Right atrium auricular region (tissue), 2 donors: ENCODE measurements around the gene GFPT2. TPM values are rescaled to one million over a fixed set of nuclear protein-coding genes. Genes with fewer than 3 reads are reported as not detected.

Source experiments
- DNase-seq: peaks from one replicate; pipeline ENCODE4 v3.0.0-alpha.2; 2019; ENCODE audit warnings: low spot score
- H3K27ac ChIP-seq, 2 donors: fragments of 200-600 bp; sonication (generic); 1 replicate in 1 of 2; 2 replicates in 1 of 2; pipeline ENCODE4 v1.5.1; 2016 to 2019
- H3K27me3 ChIP-seq, 2 donors: fragments of 200-600 bp; sonication (generic); one replicate each; pipeline versions ENCODE4 v1.5.1 to v1.6.0; 2017 to 2019
- H3K36me3 ChIP-seq: fragments of 200-600 bp; sonication (generic); one replicate; pipeline ENCODE4 v1.5.1; 2016
- H3K4me1 ChIP-seq, 2 donors: fragments of 200-600 bp; sonication (generic); one replicate each; pipeline versions ENCODE4 v1.5.1 to v1.6.0; 2017 to 2019
- H3K4me3 ChIP-seq, 2 donors: fragments of 200-600 bp; sonication (generic); 1 replicate in 1 of 2; 2 replicates in 1 of 2; pipeline ENCODE4 v1.5.1; 2017 to 2019; ENCODE audit warnings: mild to moderate bottlenecking in 1 of 2, moderate library complexity in 1 of 2
- H3K9me3 ChIP-seq, 2 donors: fragments of 200-600 bp; sonication (generic); one replicate each; pipeline ENCODE4 v1.5.1; 2019
- total RNA-seq, 2 donors: library from RNA; depleted of rRNA; stranded (reverse); fragments of >200 nt; gene quantifications; one replicate each; pipeline ENCODE4 v1.1.0, GENCODE V29; 2016
- TF ChIP-seq, protein P1 (sequence below), 2 donors: fragments of 200-600 bp; sonication (generic); IDR thresholded peaks; one replicate each; pipeline ENCODE4 v1.5.1; 2019; ENCODE audit warnings: antibody characterized with exemption in 2 of 2

The GFPT2 gene
- total RNA-seq, 2 donors from 2014 or later: 25.4 to 27.2 TPM

DNA sequence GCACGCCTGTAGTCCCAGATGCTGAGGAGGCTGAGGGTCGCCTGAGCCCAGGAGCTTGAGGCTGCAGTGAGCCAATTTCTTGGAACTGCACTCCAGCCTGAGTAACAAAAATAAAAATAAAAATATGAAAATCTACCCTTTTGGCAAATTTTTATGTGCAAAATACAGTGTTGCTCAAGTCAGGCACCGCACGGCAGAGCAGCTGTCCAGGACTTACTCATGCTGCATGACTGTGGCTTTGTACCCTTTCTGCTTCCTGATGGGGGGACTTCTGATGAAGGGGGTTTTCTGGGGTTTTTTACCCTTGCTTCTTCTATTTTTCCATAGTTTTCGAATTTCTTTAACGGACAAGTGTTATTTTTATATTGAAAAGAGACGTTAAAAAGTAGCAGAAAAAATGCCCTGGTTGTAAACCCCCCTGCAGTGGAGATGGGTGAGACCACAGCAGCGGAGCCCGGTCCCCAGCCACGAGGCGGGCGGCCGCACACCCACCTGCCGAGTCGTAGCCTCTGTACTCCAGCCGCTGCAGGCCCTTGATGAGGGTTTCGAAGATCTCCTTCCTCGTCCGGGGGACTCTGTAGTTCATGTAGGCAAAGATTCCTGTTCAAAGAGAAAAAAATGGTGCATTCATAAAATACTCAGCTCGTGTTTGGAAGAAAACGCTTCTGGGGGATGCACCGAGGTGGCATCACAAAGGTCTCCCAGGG is 15.0 kb downstream of the GFPT2 start:
- Histone ChIP-seq H3K27ac (no peak overlapping the region), H3K4me3 (no peak overlapping the region), H3K9me3 (no peaks in the 10 kb centered on the region), H3K4me1 (peaks cover 0 to 12% of the 10 kb centered on the region in 2 donors), H3K36me3 (peaks cover 34% of the 10 kb centered on the region), H3K27me3 (no peaks in the 10 kb centered on the region)
- TF ChIP-seq, protein P1, sequence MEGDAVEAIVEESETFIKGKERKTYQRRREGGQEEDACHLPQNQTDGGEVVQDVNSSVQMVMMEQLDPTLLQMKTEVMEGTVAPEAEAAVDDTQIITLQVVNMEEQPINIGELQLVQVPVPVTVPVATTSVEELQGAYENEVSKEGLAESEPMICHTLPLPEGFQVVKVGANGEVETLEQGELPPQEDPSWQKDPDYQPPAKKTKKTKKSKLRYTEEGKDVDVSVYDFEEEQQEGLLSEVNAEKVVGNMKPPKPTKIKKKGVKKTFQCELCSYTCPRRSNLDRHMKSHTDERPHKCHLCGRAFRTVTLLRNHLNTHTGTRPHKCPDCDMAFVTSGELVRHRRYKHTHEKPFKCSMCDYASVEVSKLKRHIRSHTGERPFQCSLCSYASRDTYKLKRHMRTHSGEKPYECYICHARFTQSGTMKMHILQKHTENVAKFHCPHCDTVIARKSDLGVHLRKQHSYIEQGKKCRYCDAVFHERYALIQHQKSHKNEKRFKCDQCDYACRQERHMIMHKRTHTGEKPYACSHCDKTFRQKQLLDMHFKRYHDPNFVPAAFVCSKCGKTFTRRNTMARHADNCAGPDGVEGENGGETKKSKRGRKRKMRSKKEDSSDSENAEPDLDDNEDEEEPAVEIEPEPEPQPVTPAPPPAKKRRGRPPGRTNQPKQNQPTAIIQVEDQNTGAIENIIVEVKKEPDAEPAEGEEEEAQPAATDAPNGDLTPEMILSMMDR (IDR thresholded peaks at IDR 0.05): no peak
- DNase-seq: no peak

DNA sequence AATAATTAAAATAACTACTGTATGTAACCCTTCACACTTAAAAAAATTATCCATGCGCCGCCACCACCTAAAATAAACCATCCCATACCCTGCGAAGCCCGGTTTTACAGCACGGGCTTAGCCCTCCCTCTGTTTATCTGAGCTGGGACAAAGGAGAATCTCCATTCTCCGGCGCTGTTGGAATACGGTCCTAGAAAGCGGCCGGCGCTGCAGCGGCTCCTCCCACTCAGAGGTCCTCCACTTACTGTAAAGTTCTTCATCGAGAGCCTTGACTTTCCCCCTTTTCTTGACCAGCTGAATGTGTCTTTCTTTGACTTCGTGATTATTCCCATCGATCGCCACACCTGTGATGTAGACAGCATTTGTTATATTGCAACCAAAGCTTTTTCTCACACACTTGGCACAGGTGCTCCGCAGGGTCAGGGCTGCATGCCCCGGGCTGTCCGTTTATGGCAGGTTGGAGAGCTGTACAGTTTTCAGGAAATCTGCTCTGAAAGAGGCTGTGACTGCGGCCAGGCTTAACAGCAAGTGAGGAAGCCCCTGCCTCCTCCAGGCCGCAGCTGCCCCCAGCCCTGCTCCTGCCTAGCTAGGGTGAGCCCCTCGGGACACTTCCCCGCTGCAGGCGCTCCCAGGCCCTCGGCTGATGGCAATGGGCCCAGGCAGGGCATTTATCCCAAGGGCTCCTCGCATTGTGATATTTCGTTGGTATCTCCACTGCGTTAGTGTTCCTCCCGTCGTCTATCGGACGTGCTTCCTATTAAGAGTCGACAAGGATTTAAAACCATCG is 16.7 kb downstream of the GFPT2 start:
- H3K9me3 ChIP-seq: no peaks in the 10 kb centered on the region
- DNase-seq: no peak

DNA sequence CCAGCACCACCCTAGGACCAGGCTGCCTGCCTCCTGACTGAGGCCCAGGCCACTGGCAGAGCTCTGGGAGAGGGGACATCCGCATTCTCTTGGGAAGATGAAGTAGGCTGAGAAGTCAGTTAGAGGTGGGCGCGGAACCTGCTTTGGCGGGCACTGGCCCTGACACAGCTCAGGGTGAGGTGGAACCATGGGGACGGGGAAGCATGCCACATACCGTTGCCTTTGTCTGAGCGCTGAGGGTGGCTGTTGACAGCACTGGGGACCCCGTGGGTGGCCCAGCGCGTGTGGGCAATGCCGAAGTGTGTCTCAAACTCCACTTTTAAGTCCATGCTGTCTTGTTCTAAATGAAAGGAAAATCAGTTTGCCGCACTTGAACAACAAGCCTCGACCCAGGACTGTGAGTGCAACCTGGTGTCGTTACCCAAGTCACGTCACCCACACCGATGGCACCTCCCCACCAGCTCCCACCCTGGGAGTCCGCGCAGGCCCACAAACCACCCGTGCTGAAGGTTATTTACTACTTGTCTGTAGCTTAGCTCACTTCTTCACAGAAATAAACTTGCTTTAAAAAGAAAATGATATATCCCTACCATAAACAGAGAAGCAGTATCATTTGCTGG is 17.4 kb downstream of the GFPT2 start:
- Histone ChIP-seq H3K4me3 (no peak overlapping the region), H3K9me3 (no peaks in the 10 kb centered on the region), H3K36me3 (peaks cover 34% of the 10 kb centered on the region), H3K4me1 (peaks cover 0 to 22% of the 10 kb centered on the region in 2 donors), H3K27ac (no peak overlapping the region), H3K27me3 (no peaks in the 10 kb centered on the region)
- DNase-seq: no peak
- TF ChIP-seq, protein P1 (IDR thresholded peaks at IDR 0.05): no peak

More for the DNA sequence above, 16.7 kb downstream of the GFPT2 start:
- H3K27ac ChIP-seq: no peak overlapping the region
- H3K36me3 ChIP-seq: peaks cover 34% of the 10 kb centered on the region
- no peak overlapping the region for H3K4me3 ChIP-seq
- no peaks in the 10 kb centered on the region for H3K27me3 ChIP-seq
- TF ChIP-seq, protein P1 (IDR thresholded peaks at IDR 0.05): no peak
- H3K4me1 ChIP-seq: peaks cover 0 to 22% of the 10 kb centered on the region in 2 donors

DNA sequence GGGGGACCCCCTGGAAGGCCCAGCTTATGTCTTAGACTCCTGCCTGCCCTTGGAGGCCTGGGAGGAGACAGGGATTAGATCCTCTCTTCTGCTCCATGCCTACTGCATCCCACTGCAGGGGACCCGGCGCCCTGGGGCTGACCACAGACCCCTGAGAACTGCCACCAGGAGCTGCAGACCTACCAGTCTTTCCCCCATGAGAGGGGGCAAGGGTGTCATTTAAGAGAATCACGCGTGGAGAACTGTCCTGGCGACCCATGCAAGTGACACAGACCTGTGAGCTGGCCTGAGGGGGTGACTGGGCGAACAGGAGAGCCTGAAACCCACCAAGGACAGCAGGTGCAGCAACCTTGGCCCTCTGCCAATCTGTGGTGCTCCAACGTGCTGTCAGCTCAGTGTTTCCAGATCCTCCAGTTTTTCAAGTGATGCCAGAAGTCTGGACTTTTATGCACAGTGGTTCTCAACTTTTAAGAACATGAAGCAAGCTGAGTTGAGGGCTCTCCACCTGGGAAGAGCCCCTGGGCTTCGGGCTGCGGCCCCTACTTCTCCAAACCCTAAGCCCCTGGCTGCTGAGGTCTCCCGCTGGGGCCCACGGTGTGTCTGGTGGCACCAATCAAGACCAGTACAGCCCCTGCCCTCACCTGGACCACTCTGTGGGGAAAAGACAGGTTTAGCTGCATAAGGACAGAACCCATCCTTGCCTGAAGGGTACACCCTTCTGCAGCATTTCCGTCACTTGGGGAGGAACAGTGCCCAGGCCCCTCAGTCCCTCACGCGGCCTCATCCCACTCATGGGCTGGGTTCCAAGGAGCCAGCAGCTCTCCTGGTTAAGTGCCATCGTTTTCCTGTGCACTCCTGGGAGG is 18.2 kb downstream of the GFPT2 start:
- H3K36me3 ChIP-seq: peaks cover 34% of the 10 kb centered on the region
- DNase-seq: no peak
- H3K9me3 ChIP-seq: no peaks in the 10 kb centered on the region
- H3K4me3 ChIP-seq: no peak overlapping the region
- H3K27me3 ChIP-seq: no peaks in the 10 kb centered on the region
- H3K4me1 ChIP-seq: peaks cover 0 to 28% of the 10 kb centered on the region in 2 donors
- TF ChIP-seq, protein P1 (IDR thresholded peaks at IDR 0.05): no peak
- peak overlapping the region in 1 of 2 donors; percentile 9 for H3K27ac ChIP-seq

DNA sequence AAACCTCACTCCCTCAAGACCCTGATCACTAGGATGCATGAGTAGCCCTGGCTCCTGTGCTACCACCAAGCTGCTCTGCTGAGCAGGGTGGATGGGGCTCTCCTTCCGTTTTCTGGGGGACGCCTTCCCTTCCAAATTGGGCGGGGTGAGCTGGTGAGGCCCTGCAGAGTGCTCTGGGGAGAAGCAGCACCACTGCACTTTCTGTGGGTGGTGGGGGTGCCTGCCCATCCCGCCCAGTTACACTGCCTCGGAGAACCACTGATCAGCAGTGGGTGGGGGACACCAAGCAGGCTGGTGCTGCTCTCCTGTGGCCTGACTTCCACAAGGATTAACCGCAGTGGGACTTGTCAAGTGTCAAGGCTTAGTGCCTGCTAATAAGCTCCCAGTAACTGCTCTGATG is 19.0 kb downstream of the GFPT2 start:
- H3K4me3 ChIP-seq: no peak overlapping the region
- H3K27ac ChIP-seq: peak overlapping the region in 1 of 2 donors; percentile 53
- no peaks in the 10 kb centered on the region for H3K27me3 ChIP-seq
- H3K4me1 ChIP-seq: peaks cover 0 to 30% of the 10 kb centered on the region in 2 donors
- H3K9me3 ChIP-seq: no peaks in the 10 kb centered on the region
- H3K36me3 ChIP-seq: peaks cover 34% of the 10 kb centered on the region
- no peak for DNase-seq
- TF ChIP-seq, protein P1 (IDR thresholded peaks at IDR 0.05): no peak
